Peyer's patch (tissue), 4 donors: Measurements from ENCODE around the gene MIEF2. TPM values are rescaled to one million over a fixed set of nuclear protein-coding genes. Genes with fewer than 3 reads are reported as not detected.

Source experiments
- DNase-seq, 3 donors: peaks; one replicate each; pipeline ENCODE4 v3.0.0-alpha.2; 2017 to 2019
- H3K27ac ChIP-seq, 4 donors: fragments of 200-600 bp; sonication (generic); one replicate each; pipeline ENCODE4 v1.5.1; 2016 to 2019
- H3K27me3 ChIP-seq, 2 donors: fragments of 200-600 bp; sonication (generic); one replicate each; pipeline ENCODE4 v1.5.1; 2019
- H3K36me3 ChIP-seq, 3 donors: fragments of 200-600 bp; sonication (generic); one replicate each; pipeline ENCODE4 v1.5.1; 2016 to 2019
- H3K4me1 ChIP-seq, 4 donors: fragments of 200-600 bp; sonication (generic); one replicate each; pipeline ENCODE4 v1.5.1; 2016 to 2019
- H3K4me3 ChIP-seq, 4 donors: fragments of 200-600 bp; sonication (generic); 1 replicate in 3 of 4; 2 replicates in 1 of 4; pipeline ENCODE4 v1.5.1; 2016 to 2019; ENCODE audit warnings: mild to moderate bottlenecking in 1 of 4
- H3K9me3 ChIP-seq, 4 donors: fragments of 200-600 bp; sonication (generic); one replicate each; pipeline ENCODE4 v1.5.1; 2016 to 2019; ENCODE audit warnings: mild to moderate bottlenecking in 1 of 4
- CTCF ChIP-seq, 6 experiments: fragments of 450-650 bp in 4 of 6; fragments of 200-600 bp in 2 of 6; sonication (generic) in 1 of 6; IDR thresholded peaks; one replicate each; pipeline ENCODE4 v1.5.1; 2017 to 2019; ENCODE audit warnings: antibody characterized with exemption in 6 of 6, mild to moderate bottlenecking in 3 of 6, moderate library complexity in 1 of 6
- POLR2A ChIP-seq, 2 donors: fragments of 450-650 bp; IDR thresholded peaks; one replicate each; pipeline ENCODE4 v1.5.1; 2017; ENCODE audit warnings: antibody characterized with exemption in 2 of 2, mild to moderate bottlenecking in 2 of 2, moderate library complexity in 2 of 2
- total RNA-seq, 4 donors: library from RNA; depleted of rRNA; stranded (reverse); fragments of >200 nt; gene quantifications; one replicate each; pipeline ENCODE4 v1.1.0, GENCODE V29; 2016

MIEF2 gene
- total RNA-seq, 4 donors from 2014 or later, result 3.3 to 49.6 (median 22.9) TPM

- no peak for TF ChIP-seq POLR2A (IDR thresholded peaks at IDR 0.05)
- no peaks in the 10 kb centered on the region for H3K9me3 ChIP-seq
- no peak overlapping the region for H3K4me3 ChIP-seq
- peaks cover 0 to 89% (median 0%) of the 10 kb centered on the region in 3 donors for H3K36me3 ChIP-seq
- peak overlapping the region in 1 of 4 donors; percentile 4 for H3K27ac ChIP-seq
- H3K27me3 ChIP-seq, result no peaks in the 10 kb centered on the region
- peaks cover 0 to 26% (median 0%) of the 10 kb centered on the region in 4 donors for H3K4me1 ChIP-seq
- peak in 2 of 3 donors; percentile 82 to 89 for DNase-seq
These were observed 10.2 kb upstream of the MIEF2 start for GRCh38 chr17:18250259-18250658.

GRCh38 chr17:18250708-18251107 lies 9.8 kb upstream of the MIEF2 start:
- Histone ChIP-seq H3K4me1 (peaks cover 0 to 26% (median 0%) of the 10 kb centered on the region in 4 donors), H3K9me3 (no peaks in the 10 kb centered on the region), H3K4me3 (no peak overlapping the region), H3K27ac (peak overlapping the region in 1 of 4 donors; percentile 4), H3K36me3 (peaks cover 0 to 89% (median 0%) of the 10 kb centered on the region in 3 donors), H3K27me3 (no peaks in the 10 kb centered on the region)
- TF ChIP-seq POLR2A (IDR thresholded peaks at IDR 0.05), result no peak
- TF ChIP-seq CTCF (IDR thresholded peaks at IDR 0.05), result no peak
- no peak for DNase-seq

GRCh38 chr17:18251204-18251603 lies 9.3 kb upstream of the MIEF2 start:
- DNase-seq, result no peak
- peaks cover 0 to 89% (median 0%) of the 10 kb centered on the region in 3 donors for H3K36me3 ChIP-seq
- TF ChIP-seq CTCF (IDR thresholded peaks at IDR 0.05), result no peak
- no peak for TF ChIP-seq POLR2A (IDR thresholded peaks at IDR 0.05)

GRCh38 chr17:18252160-18252559 lies 8.3 kb upstream of the MIEF2 start:
- Histone ChIP-seq H3K27ac (no peak overlapping the region), H3K36me3 (peaks cover 0 to 85% (median 0%) of the 10 kb centered on the region in 3 donors), H3K4me1 (peaks cover 5 to 25% (median 7%) of the 10 kb centered on the region in 4 donors), H3K9me3 (no peaks in the 10 kb centered on the region), H3K27me3 (no peaks in the 10 kb centered on the region), H3K4me3 (no peak overlapping the region)
- TF ChIP-seq POLR2A (IDR thresholded peaks at IDR 0.05) (no peak), CTCF (IDR thresholded peaks at IDR 0.05) (no peak)
- no peak for DNase-seq

More at GRCh38 chr17:18251204-18251603, 9.3 kb upstream of the MIEF2 start:
- no peaks in the 10 kb centered on the region for H3K9me3 ChIP-seq
- H3K27me3 ChIP-seq, result no peaks in the 10 kb centered on the region
- H3K4me3 ChIP-seq, result no peak overlapping the region
- H3K4me1 ChIP-seq, result peaks cover 0 to 26% (median 0%) of the 10 kb centered on the region in 4 donors
- no peak overlapping the region for H3K27ac ChIP-seq

GRCh38 chr17:18253187-18253884 lies 7.1 kb upstream of the MIEF2 start:
- TF ChIP-seq POLR2A (IDR thresholded peaks at IDR 0.05), result no peak
- TF ChIP-seq CTCF (IDR thresholded peaks at IDR 0.05), result no peak
- Histone ChIP-seq H3K9me3 (no peaks in the 10 kb centered on the region), H3K27me3 (no peaks in the 10 kb centered on the region), H3K4me3 (no peak overlapping the region), H3K4me1 (peaks cover 9 to 19% (median 10%) of the 10 kb centered on the region in 4 donors), H3K27ac (no peak overlapping the region), H3K36me3 (peaks cover 0 to 76% (median 0%) of the 10 kb centered on the region in 3 donors)
- DNase-seq, result no peak
